HG03558 (cell line): ENCODE results near the gene LCE2B.

Source experiments
- ATAC-seq: cut with Tn5 transposase; IDR thresholded peaks from one replicate; pipeline ENCODE4 v1.9.1; 2021; ENCODE audit warnings: moderate number of reproducible peaks; ENCODE audit not compliant: unreplicated experiment; ENCODE audit errors: extremely low read depth

The LCE2B gene

GRCh38 chr1:152725261-152725660 lies 39.3 kb downstream of the LCE2B start:
- ATAC-seq = no peak

DNA sequence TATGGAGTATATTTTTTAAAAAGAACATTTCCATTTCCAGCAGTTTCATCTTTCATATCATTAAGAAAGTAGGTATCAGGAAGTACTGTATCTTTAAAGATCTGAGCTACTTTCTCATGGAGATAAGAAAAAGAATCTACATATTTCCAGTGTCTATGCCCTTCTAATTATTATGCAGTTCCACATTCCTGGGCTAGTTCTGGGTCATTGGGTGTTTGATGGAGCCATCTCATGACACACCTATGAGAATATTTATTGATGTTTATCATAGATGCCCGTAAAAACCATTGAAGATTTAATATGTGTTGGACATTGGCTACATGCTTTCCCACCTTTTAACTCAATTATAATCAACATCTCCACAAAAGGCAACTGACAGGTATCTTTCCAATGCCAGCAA lies 43.1 kb downstream of the LCE2B start:
- ATAC-seq = no peak

GRCh38 chr1:152735648-152736047 lies 49.7 kb downstream of the LCE2B start:
- no peak for ATAC-seq
